NCI-H1694 (cell line): ENCODE data around the gene HOXB6.
A peak's percentile ranks its signal among the peaks of the same experiment; 100 is the strongest.

ENCODE experiments used
- DNase-seq: peaks from one replicate; lab custom pipeline; 2025; lab: John Stamatoyannopoulos, UW

The HOXB6 gene

GRCh38 chr17:48579471-48579759 is 25.4 kb downstream of the HOXB6 start:
- no peak for DNase-seq

GRCh38 chr17:48578616-48579470 is 25.9 kb downstream of the HOXB6 start:
- DNase-seq = no peak

- DNase-seq = peak; percentile 39
Measured at GRCh38 chr17:48577946-48578615, 26.7 kb downstream of the HOXB6 start, which contains the start of gene HOXB4. HOXB4 (minus strand) TSS chr17:48578350; CDS start chr17:48578319, 31 bp downstream.

GRCh38 chr17:48577330-48577945 is 27.3 kb downstream of the HOXB6 start:
- no peak for DNase-seq

GRCh38 chr17:48576479-48577309 is 28.1 kb downstream of the HOXB6 start:
- DNase-seq = no peak

- DNase-seq = no peak
Measured at GRCh38 chr17:48575673-48576478, 28.9 kb downstream of the HOXB6 start.

- no peak for DNase-seq
Measured at GRCh38 chr17:48575066-48575582, 29.7 kb downstream of the HOXB6 start.

- no peak for DNase-seq
Measured at GRCh38 chr17:48574505-48575065, 30.2 kb downstream of the HOXB6 start.

GRCh38 chr17:48571826-48572417 is 32.9 kb downstream of the HOXB6 start:
- DNase-seq = no peak

- no peak for DNase-seq
Measured at GRCh38 chr17:48571024-48571818, 33.6 kb downstream of the HOXB6 start.

- DNase-seq = no peak
Measured at GRCh38 chr17:48570325-48571023, 34.3 kb downstream of the HOXB6 start.

GRCh38 chr17:48569674-48570324 is 35.0 kb downstream of the HOXB6 start:
- DNase-seq = no peak

GRCh38 chr17:48569240-48569582 is 35.6 kb downstream of the HOXB6 start:
- DNase-seq = no peak

GRCh38 chr17:48568499-48569239 is 36.1 kb downstream of the HOXB6 start:
- no peak for DNase-seq

- DNase-seq = no peak
Measured at GRCh38 chr17:48567646-48568354, 37.0 kb downstream of the HOXB6 start.

GRCh38 chr17:48567209-48567608 is 37.6 kb downstream of the HOXB6 start:
- DNase-seq = no peak

GRCh38 chr17:48566717-48567116 is 38.1 kb downstream of the HOXB6 start:
- DNase-seq = no peak
